Measurements from ENCODE around the gene DDOST.

DDOST gene

DNA sequence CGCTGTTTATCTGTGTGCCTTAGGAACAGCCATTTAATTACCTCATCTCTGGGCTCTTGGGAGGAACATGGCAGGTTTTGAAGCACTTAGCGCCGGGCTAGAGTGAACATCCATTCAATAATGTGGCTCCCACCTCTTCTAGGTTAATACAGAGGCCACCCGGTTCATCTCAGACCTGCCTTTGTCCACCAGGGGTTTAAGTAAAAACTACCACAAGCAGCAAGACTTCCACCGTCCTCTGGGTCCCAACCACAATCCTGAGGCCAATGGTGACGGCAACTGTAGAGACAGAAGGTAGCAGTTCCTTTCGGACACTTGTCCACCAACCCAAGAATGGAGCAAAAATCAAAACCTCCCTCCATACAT is 924 bp upstream of the DDOST start:
- Histone ChIP-seq H2BK120ac (ENCODE audit: low read depth, low read length) (no peak overlapping the region), H3K18ac (ENCODE audit: low read depth in 1 of 2, low read length in 2 of 2) (no peak overlapping the region), H3K14ac (ENCODE audit: low read length in 2 of 2) (peak overlapping the region in 1 of 2 experiments; percentile 87), H3K79me1 (replicated peaks; ENCODE audit: low read length, poor library complexity, severe bottlenecking) (peaks cover 10% of the 10 kb centered on the region), H4K8ac (ENCODE audit: low read length) (peak overlapping the region; percentile 96), H3K4ac (ENCODE audit: low read depth in 1 of 2, low read length in 2 of 2) (peak overlapping the region; percentile 16 to 81), H3K9ac (ENCODE audit: low read length) (peak overlapping the region; percentile 90), H3K27me3 (ENCODE audit: control insufficient read depth in 1 of 2, insufficient read depth in 1 of 2, low read length in 2 of 2) (no peaks in the 10 kb centered on the region), H3K27ac (ENCODE audit: low read length, poor library complexity, severe bottlenecking) (no peak overlapping the region), H2BK15ac (ENCODE audit: low read depth, poor library complexity, severe bottlenecking) (no peak overlapping the region), H2AFZ (ENCODE audit: low read depth, low read length) (peak overlapping the region; percentile 79), H3K36me3 (ENCODE audit: control insufficient read depth in 1 of 2, insufficient read depth in 2 of 2, low read depth in 1 of 2, low read length in 2 of 2) (peaks cover 13 to 26% of the 10 kb centered on the region in 2 experiments), H2BK5ac (ENCODE audit: low read depth, low read length, poor library complexity, severe bottlenecking) (no peak overlapping the region), H3K4me2 (ENCODE audit: low read length, poor library complexity, severe bottlenecking) (peak overlapping the region; percentile 64), H4K91ac (ENCODE audit: low read length) (no peak overlapping the region), H2AK5ac (ENCODE audit: low read length, severe bottlenecking) (peak overlapping the region; percentile 21), H3K9me3 (ENCODE audit: control insufficient read depth, low read length) (no peaks in the 10 kb centered on the region), H3K4me1 (ENCODE audit: control insufficient read depth, insufficient read depth, low read depth, low read length) (peaks cover 10% of the 10 kb centered on the region), H2BK12ac (ENCODE audit: low read length in 2 of 2) (no peak overlapping the region), H3K23ac (ENCODE audit: low read length in 2 of 2) (no peak overlapping the region), H3K4me3 (ENCODE audit: insufficient read depth in 1 of 2, low read depth in 1 of 2, low read length in 2 of 2) (peak overlapping the region in 1 of 2 experiments; percentile 91)
- peak; percentile 2 for DNase-seq
- WGBS, result 68% methylated on average over 7 of the region's 7 CpGs

DNA sequence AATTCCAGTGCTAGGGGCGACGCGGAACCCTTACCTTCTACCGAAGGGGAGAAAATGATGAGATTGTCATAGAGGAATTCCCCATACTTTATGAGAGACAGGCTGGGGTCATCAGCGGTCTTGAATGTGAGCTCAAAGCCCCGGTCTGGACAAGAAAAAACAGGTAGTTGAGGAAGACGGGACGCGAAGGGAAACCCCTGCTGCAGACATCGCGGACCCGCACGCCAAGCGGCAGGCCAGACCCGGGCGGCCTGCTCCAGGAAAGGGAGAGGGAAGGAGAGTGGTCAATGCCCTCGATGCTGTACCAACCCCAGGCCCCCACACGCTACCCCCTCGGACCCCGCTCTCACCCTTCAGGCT is 342 bp downstream of the DDOST start:
- WGBS, result 2% methylated on average over 12 of the region's 20 CpGs

DNA sequence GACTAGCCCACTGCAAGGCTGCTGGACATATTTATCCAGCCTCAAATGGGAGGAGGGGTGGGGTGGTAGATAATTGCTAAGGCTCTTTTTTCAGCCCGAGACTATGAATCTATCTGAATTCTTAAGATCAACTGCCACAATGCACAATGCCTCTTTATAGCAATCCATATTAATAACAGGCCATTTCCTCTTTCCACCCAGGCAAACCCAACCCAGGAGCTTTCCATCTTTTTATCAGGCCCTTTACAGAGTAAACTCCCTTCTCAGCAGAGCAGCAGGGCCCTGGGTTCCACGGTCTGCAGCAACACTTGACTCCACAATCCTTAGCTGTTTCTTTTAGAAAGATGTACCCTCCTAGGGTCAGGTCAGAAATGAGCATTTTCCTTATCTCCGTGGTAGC is 806 bp downstream of the DDOST start:
- WGBS, result 34% methylated on average over 3 of the region's 3 CpGs
- H4K8ac ChIP-seq (ENCODE audit: low read length), result no peak overlapping the region
- no peak overlapping the region for H2AK5ac ChIP-seq (ENCODE audit: low read length, severe bottlenecking)
- no peak overlapping the region for H3K4ac ChIP-seq (ENCODE audit: low read depth in 1 of 2, low read length in 2 of 2)
- H3K9me3 ChIP-seq (ENCODE audit: control insufficient read depth, low read length), result no peaks in the 10 kb centered on the region
- no peak overlapping the region for H3K14ac ChIP-seq (ENCODE audit: low read length in 2 of 2)
- no peak overlapping the region for H2AFZ ChIP-seq (ENCODE audit: low read depth, low read length)
- H2BK15ac ChIP-seq (ENCODE audit: low read depth, poor library complexity, severe bottlenecking), result no peak overlapping the region
- no peak overlapping the region for H4K91ac ChIP-seq (ENCODE audit: low read length)
- H2BK120ac ChIP-seq (ENCODE audit: low read depth, low read length), result no peak overlapping the region
- H3K27ac ChIP-seq (ENCODE audit: low read length, poor library complexity, severe bottlenecking), result no peak overlapping the region
- peaks cover 27 to 43% of the 10 kb centered on the region in 2 experiments for H3K36me3 ChIP-seq (ENCODE audit: control insufficient read depth in 1 of 2, insufficient read depth in 2 of 2, low read depth in 1 of 2, low read length in 2 of 2)
- DNase-seq, result no peak
- peak overlapping the region; percentile 53 for H3K4me2 ChIP-seq (ENCODE audit: low read length, poor library complexity, severe bottlenecking)
- H3K27me3 ChIP-seq (ENCODE audit: control insufficient read depth in 1 of 2, insufficient read depth in 1 of 2, low read length in 2 of 2), result no peaks in the 10 kb centered on the region
- no peak overlapping the region for H3K23ac ChIP-seq (ENCODE audit: low read length in 2 of 2)
- no peak overlapping the region for H2BK5ac ChIP-seq (ENCODE audit: low read depth, low read length, poor library complexity, severe bottlenecking)
- peak overlapping the region; percentile 90 for H3K9ac ChIP-seq (ENCODE audit: low read length)
- H3K18ac ChIP-seq (ENCODE audit: low read depth in 1 of 2, low read length in 2 of 2), result no peak overlapping the region
- H3K4me1 ChIP-seq (ENCODE audit: control insufficient read depth, insufficient read depth, low read depth, low read length), result peaks cover 10% of the 10 kb centered on the region
- peak overlapping the region; percentile 91 to 92 for H3K4me3 ChIP-seq (ENCODE audit: insufficient read depth in 1 of 2, low read depth in 1 of 2, low read length in 2 of 2)
- H3K79me1 ChIP-seq (replicated peaks; ENCODE audit: low read length, poor library complexity, severe bottlenecking), result peaks cover 14% of the 10 kb centered on the region
- no peak overlapping the region for H2BK12ac ChIP-seq (ENCODE audit: low read length in 2 of 2)

More for the DNA sequence above, 342 bp downstream of the DDOST start:
- Histone ChIP-seq H3K14ac (ENCODE audit: low read length in 2 of 2) (peak overlapping the region in 1 of 2 experiments; percentile 76), H3K4me3 (ENCODE audit: insufficient read depth in 1 of 2, low read depth in 1 of 2, low read length in 2 of 2) (peak overlapping the region; percentile 91 to 92), H3K36me3 (ENCODE audit: control insufficient read depth in 1 of 2, insufficient read depth in 2 of 2, low read depth in 1 of 2, low read length in 2 of 2) (peaks cover 23 to 38% of the 10 kb centered on the region in 2 experiments), H3K9me3 (ENCODE audit: control insufficient read depth, low read length) (no peaks in the 10 kb centered on the region), H2AFZ (ENCODE audit: low read depth, low read length) (peak overlapping the region; percentile 78), H3K23ac (ENCODE audit: low read length in 2 of 2) (no peak overlapping the region), H2BK5ac (ENCODE audit: low read depth, low read length, poor library complexity, severe bottlenecking) (no peak overlapping the region), H3K27me3 (ENCODE audit: control insufficient read depth in 1 of 2, insufficient read depth in 1 of 2, low read length in 2 of 2) (no peaks in the 10 kb centered on the region), H2BK120ac (ENCODE audit: low read depth, low read length) (peak overlapping the region; percentile 0), H3K4me1 (ENCODE audit: control insufficient read depth, insufficient read depth, low read depth, low read length) (peaks cover 12% of the 10 kb centered on the region), H2BK15ac (ENCODE audit: low read depth, poor library complexity, severe bottlenecking) (peak overlapping the region; percentile 2), H2AK5ac (ENCODE audit: low read length, severe bottlenecking) (no peak overlapping the region), H3K4ac (ENCODE audit: low read depth in 1 of 2, low read length in 2 of 2) (peak overlapping the region; percentile 29 to 60), H3K9ac (ENCODE audit: low read length) (peak overlapping the region; percentile 90), H2BK12ac (ENCODE audit: low read length in 2 of 2) (no peak overlapping the region), H4K91ac (ENCODE audit: low read length) (peak overlapping the region; percentile 3), H3K18ac (ENCODE audit: low read depth in 1 of 2, low read length in 2 of 2) (peak overlapping the region; percentile 5 to 79), H3K4me2 (ENCODE audit: low read length, poor library complexity, severe bottlenecking) (peak overlapping the region; percentile 53), H4K8ac (ENCODE audit: low read length) (peak overlapping the region; percentile 82), H3K27ac (ENCODE audit: low read length, poor library complexity, severe bottlenecking) (peak overlapping the region; percentile 49), H3K79me1 (replicated peaks; ENCODE audit: low read length, poor library complexity, severe bottlenecking) (peaks cover 14% of the 10 kb centered on the region)
- no peak for DNase-seq

DNA sequence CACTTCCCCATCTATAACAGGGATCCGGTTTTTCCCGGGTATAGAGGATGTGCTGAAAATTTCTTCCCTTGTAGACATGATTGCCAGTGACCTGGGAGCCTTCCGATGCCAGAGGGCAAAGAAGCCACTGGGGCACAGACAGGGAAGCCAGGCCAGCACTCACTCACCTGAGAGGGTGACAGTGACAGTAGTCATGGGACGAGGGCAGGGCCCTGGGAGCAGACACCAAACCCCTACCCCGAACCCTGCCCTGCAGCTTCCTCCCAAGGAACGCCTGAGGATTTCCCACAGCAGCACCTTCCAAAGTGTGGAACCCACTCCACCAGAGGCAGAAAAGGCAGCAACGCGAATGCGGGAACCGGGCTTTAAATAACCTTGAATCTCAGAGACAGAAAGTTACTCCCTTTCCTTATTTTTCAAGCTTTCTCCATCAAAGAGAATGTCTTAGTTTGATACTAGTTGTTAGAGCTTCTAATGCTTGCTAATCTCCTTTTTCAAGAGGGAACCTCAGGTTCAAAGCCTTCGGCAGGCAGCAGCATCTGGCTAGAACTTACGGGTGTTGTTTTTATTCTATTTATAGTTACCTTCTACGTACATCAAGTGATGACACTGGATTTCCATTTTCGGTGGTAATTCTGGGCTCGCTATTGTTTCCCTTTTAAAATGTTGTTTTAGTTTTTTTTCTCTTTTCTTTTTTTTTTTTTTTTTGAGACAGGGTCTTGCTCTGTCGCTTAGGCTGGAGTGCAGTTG is 2.8 kb downstream of the DDOST start:
- Histone ChIP-seq H3K14ac (ENCODE audit: low read length in 2 of 2) (no peak overlapping the region), H2BK15ac (ENCODE audit: low read depth, poor library complexity, severe bottlenecking) (no peak overlapping the region), H2BK12ac (ENCODE audit: low read length in 2 of 2) (no peak overlapping the region), H2AK5ac (ENCODE audit: low read length, severe bottlenecking) (no peak overlapping the region), H3K4me2 (ENCODE audit: low read length, poor library complexity, severe bottlenecking) (no peak overlapping the region), H3K4ac (ENCODE audit: low read depth in 1 of 2, low read length in 2 of 2) (no peak overlapping the region), H4K91ac (ENCODE audit: low read length) (no peak overlapping the region), H3K23ac (ENCODE audit: low read length in 2 of 2) (no peak overlapping the region), H2BK5ac (ENCODE audit: low read depth, low read length, poor library complexity, severe bottlenecking) (no peak overlapping the region), H3K79me1 (replicated peaks; ENCODE audit: low read length, poor library complexity, severe bottlenecking) (peaks cover 26% of the 10 kb centered on the region), H2BK120ac (ENCODE audit: low read depth, low read length) (no peak overlapping the region), H3K27me3 (ENCODE audit: control insufficient read depth in 1 of 2, insufficient read depth in 1 of 2, low read length in 2 of 2) (no peaks in the 10 kb centered on the region), H3K9me3 (ENCODE audit: control insufficient read depth, low read length) (no peaks in the 10 kb centered on the region), H3K18ac (ENCODE audit: low read depth in 1 of 2, low read length in 2 of 2) (no peak overlapping the region), H3K4me3 (ENCODE audit: insufficient read depth in 1 of 2, low read depth in 1 of 2, low read length in 2 of 2) (no peak overlapping the region), H4K8ac (ENCODE audit: low read length) (no peak overlapping the region), H2AFZ (ENCODE audit: low read depth, low read length) (no peak overlapping the region), H3K4me1 (ENCODE audit: control insufficient read depth, insufficient read depth, low read depth, low read length) (peaks cover 10% of the 10 kb centered on the region), H3K9ac (ENCODE audit: low read length) (peak overlapping the region; percentile 21), H3K27ac (ENCODE audit: low read length, poor library complexity, severe bottlenecking) (no peak overlapping the region), H3K36me3 (ENCODE audit: control insufficient read depth in 1 of 2, insufficient read depth in 2 of 2, low read depth in 1 of 2, low read length in 2 of 2) (peaks cover 47 to 61% of the 10 kb centered on the region in 2 experiments)
- WGBS, result 97% methylated on average over 8 of the region's 16 CpGs
- no peak for DNase-seq
